Measurements from ENCODE around the gene ZNF549.

- TF ChIP-seq YY1 (IDR thresholded peaks at IDR 0.05; ENCODE audit: insufficient read depth, insufficient read length) (no peak), SUZ12 (IDR thresholded peaks at IDR 0.05; ENCODE audit: extremely low read depth, insufficient read depth, insufficient read length) (no peak), ZNF274 (IDR thresholded peaks at IDR 0.05; ENCODE audit: low read depth, low read length) (no peak)
Observed at GRCh38 chr19:57599761-57600383, 72.7 kb downstream of the ZNF549 start, which contains the start of gene ZNF530.
